ENCODE measurements around the gene SLC7A8.
A peak's percentile ranks its signal among the peaks of the same experiment; 100 is the strongest.

SLC7A8 gene

DNA sequence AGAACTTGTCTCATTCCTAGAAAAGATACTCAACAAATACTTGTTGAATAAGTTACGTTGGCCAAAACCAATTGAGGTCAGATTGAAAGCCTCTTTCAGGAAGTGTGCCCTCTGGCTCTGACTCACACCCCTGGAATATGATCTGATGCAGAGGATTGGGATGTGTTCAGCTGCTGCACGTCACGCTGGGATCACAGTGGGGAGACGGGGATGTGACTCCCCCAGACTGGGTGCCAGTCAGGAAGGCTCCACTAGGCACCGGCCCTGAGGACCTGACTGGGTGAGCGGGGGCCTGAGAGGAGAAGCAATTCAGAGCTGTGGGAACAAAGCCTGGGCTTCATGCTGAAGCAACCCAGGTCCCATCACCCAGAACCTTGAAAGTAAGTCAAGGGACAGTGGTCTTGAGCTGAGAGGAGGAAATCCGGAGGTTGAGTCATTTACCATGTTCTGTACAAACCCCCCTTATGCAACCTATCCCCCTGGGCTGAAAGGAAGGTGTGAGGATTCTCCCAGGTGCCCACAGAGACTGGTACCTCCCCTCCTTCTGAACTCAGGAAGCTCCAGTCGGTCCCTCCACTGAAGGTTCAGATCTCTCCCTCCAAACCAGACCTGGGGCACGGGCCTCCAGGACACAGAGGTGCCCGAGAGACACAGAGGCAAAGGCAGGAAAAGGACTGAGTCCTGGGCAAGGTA lies 68.3 kb downstream of the SLC7A8 start:
- Histone ChIP-seq H2BK15ac (ENCODE audit: low read length) (no peak overlapping the region), H3K36me3 (replicated peaks in 1 of 2; ENCODE audit: control insufficient read depth in 2 of 2, insufficient read depth in 2 of 2, low read length in 2 of 2) (no peaks in the 10 kb centered on the region), H4K91ac (ENCODE audit: low read depth, low read length, poor library complexity) (no peak overlapping the region), H3K27me3 (ENCODE audit: control insufficient read depth in 3 of 3, insufficient read depth in 3 of 3, low read depth in 1 of 3, low read length in 3 of 3) (peaks cover 0 to 12% (median 0%) of the 10 kb centered on the region in 3 experiments), H3K4me1 (ENCODE audit: control insufficient read depth in 2 of 2, insufficient read depth in 1 of 2, low read depth in 1 of 2, low read length in 2 of 2) (peaks cover 9 to 18% of the 10 kb centered on the region in 2 donors), H3K4me3 (ENCODE audit: low read length in 2 of 2) (no peak overlapping the region), H3K23ac (ENCODE audit: low read depth, low read length, poor library complexity) (no peak overlapping the region), H2BK5ac (ENCODE audit: low read length) (no peak overlapping the region), H3K79me1 (ENCODE audit: low read depth, low read length) (no peaks in the 10 kb centered on the region), H3K18ac (ENCODE audit: low read length) (no peak overlapping the region), H3K4me2 (ENCODE audit: insufficient read depth, low read length, poor library complexity, severe bottlenecking) (no peak overlapping the region), H2BK12ac (ENCODE audit: low read length) (no peak overlapping the region), H3K14ac (ENCODE audit: low read length) (no peak overlapping the region), H3K27ac (replicated peaks; ENCODE audit: low read length) (no peak overlapping the region), H2AFZ (ENCODE audit: low read length) (no peak overlapping the region), H3K9ac (ENCODE audit: low read depth, low read length, poor library complexity) (no peak overlapping the region), H3K9me3 (replicated peaks in 1 of 2; ENCODE audit: control insufficient read depth in 2 of 2, insufficient read depth in 1 of 2, low read depth in 1 of 2, low read length in 2 of 2) (no peaks in the 10 kb centered on the region), H4K8ac (ENCODE audit: low read depth, low read length) (no peak overlapping the region), H2AK5ac (ENCODE audit: low read depth, low read length) (no peak overlapping the region), H2BK120ac (ENCODE audit: low read depth, low read length) (no peak overlapping the region), H3K4ac (ENCODE audit: low read length) (no peak overlapping the region)
- no CpG with 5 or more reads among the region's 10 CpGs for whole genome bisulfite sequencing, 2 donors (ENCODE audit: extremely low coverage in 2 of 2, insufficient read length in 2 of 2, insufficient replicate concordance in 1 of 2)
- DNase-seq (ENCODE audit: low spot score), result no peak

- Histone ChIP-seq H2AK5ac (ENCODE audit: low read depth, low read length) (no peak overlapping the region), H3K79me1 (ENCODE audit: low read depth, low read length) (no peaks in the 10 kb centered on the region), H2BK120ac (ENCODE audit: low read depth, low read length) (no peak overlapping the region), H3K23ac (ENCODE audit: low read depth, low read length, poor library complexity) (no peak overlapping the region), H2BK5ac (ENCODE audit: low read length) (no peak overlapping the region), H3K4me2 (ENCODE audit: insufficient read depth, low read length, poor library complexity, severe bottlenecking) (no peak overlapping the region), H3K36me3 (replicated peaks in 1 of 2; ENCODE audit: control insufficient read depth in 2 of 2, insufficient read depth in 2 of 2, low read length in 2 of 2) (no peaks in the 10 kb centered on the region), H2BK15ac (ENCODE audit: low read length) (no peak overlapping the region), H4K8ac (ENCODE audit: low read depth, low read length) (no peak overlapping the region), H4K91ac (ENCODE audit: low read depth, low read length, poor library complexity) (no peak overlapping the region), H3K4ac (ENCODE audit: low read length) (no peak overlapping the region), H3K27me3 (ENCODE audit: control insufficient read depth in 3 of 3, insufficient read depth in 3 of 3, low read depth in 1 of 3, low read length in 3 of 3) (peaks cover 0 to 12% (median 0%) of the 10 kb centered on the region in 3 experiments), H3K4me1 (ENCODE audit: control insufficient read depth in 2 of 2, insufficient read depth in 1 of 2, low read depth in 1 of 2, low read length in 2 of 2) (peaks cover 9 to 14% of the 10 kb centered on the region in 2 donors), H3K4me3 (ENCODE audit: low read length in 2 of 2) (no peak overlapping the region), H3K9ac (ENCODE audit: low read depth, low read length, poor library complexity) (no peak overlapping the region), H3K18ac (ENCODE audit: low read length) (no peak overlapping the region), H3K9me3 (replicated peaks in 1 of 2; ENCODE audit: control insufficient read depth in 2 of 2, insufficient read depth in 1 of 2, low read depth in 1 of 2, low read length in 2 of 2) (no peaks in the 10 kb centered on the region), H2BK12ac (ENCODE audit: low read length) (no peak overlapping the region), H2AFZ (ENCODE audit: low read length) (no peak overlapping the region), H3K27ac (replicated peaks; ENCODE audit: low read length) (no peak overlapping the region), H3K14ac (ENCODE audit: low read length) (no peak overlapping the region)
- no CpG with 5 or more reads among the region's 4 CpGs for WGBS, 2 donors (ENCODE audit: extremely low coverage in 2 of 2, insufficient read length in 2 of 2, insufficient replicate concordance in 1 of 2)
- DNase-seq (ENCODE audit: low spot score), result no peak
Observed at GRCh38 chr14:23114669-23115038, 68.8 kb downstream of the SLC7A8 start.

DNA sequence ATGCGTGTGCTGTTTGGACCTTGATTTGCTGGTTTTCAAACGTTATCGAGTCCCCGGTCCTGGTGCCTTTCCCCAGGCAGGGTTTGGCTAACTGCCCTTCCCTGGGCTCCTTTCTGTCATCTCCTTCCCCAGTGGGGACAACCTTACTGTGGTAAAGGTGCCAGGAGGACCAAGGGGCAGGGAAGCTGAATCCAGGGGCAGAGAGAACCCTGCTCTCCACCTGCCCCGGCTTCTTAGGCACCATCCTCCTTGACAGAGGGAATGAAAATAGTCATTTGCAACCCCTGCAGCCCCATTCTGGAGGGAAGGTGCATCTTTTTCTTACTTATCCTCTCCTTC lies 69.4 kb downstream of the SLC7A8 start:
- no peak overlapping the region for H4K91ac ChIP-seq (ENCODE audit: low read depth, low read length, poor library complexity)
- H3K27me3 ChIP-seq (ENCODE audit: control insufficient read depth in 3 of 3, insufficient read depth in 3 of 3, low read depth in 1 of 3, low read length in 3 of 3), result peaks cover 0 to 12% (median 0%) of the 10 kb centered on the region in 3 experiments
- no peak overlapping the region for H4K8ac ChIP-seq (ENCODE audit: low read depth, low read length)
- H3K79me1 ChIP-seq (ENCODE audit: low read depth, low read length), result no peaks in the 10 kb centered on the region
- DNase-seq (ENCODE audit: low spot score), result no peak
- no peaks in the 10 kb centered on the region for H3K9me3 ChIP-seq (replicated peaks in 1 of 2; ENCODE audit: control insufficient read depth in 2 of 2, insufficient read depth in 1 of 2, low read depth in 1 of 2, low read length in 2 of 2)
- peaks cover 9 to 11% of the 10 kb centered on the region in 2 donors for H3K4me1 ChIP-seq (ENCODE audit: control insufficient read depth in 2 of 2, insufficient read depth in 1 of 2, low read depth in 1 of 2, low read length in 2 of 2)
- H3K4me2 ChIP-seq (ENCODE audit: insufficient read depth, low read length, poor library complexity, severe bottlenecking), result no peak overlapping the region
- H2AFZ ChIP-seq (ENCODE audit: low read length), result peak overlapping the region; percentile 65
- H2BK120ac ChIP-seq (ENCODE audit: low read depth, low read length), result peak overlapping the region; percentile 24
- peak overlapping the region; percentile 91 for H2BK15ac ChIP-seq (ENCODE audit: low read length)
- H2BK5ac ChIP-seq (ENCODE audit: low read length), result no peak overlapping the region
- peak overlapping the region; percentile 79 for H3K14ac ChIP-seq (ENCODE audit: low read length)
- H3K36me3 ChIP-seq (replicated peaks in 1 of 2; ENCODE audit: control insufficient read depth in 2 of 2, insufficient read depth in 2 of 2, low read length in 2 of 2), result no peaks in the 10 kb centered on the region
- WGBS, 2 donors (ENCODE audit: extremely low coverage in 2 of 2, insufficient read length in 2 of 2, insufficient replicate concordance in 1 of 2), result no CpG with 5 or more reads among the region's 5 CpGs
- peak overlapping the region; percentile 56 for H2AK5ac ChIP-seq (ENCODE audit: low read depth, low read length)
- no peak overlapping the region for H3K4ac ChIP-seq (ENCODE audit: low read length)
- peak overlapping the region; percentile 74 for H3K18ac ChIP-seq (ENCODE audit: low read length)
- no peak overlapping the region for H2BK12ac ChIP-seq (ENCODE audit: low read length)
- H3K9ac ChIP-seq (ENCODE audit: low read depth, low read length, poor library complexity), result no peak overlapping the region
- no peak overlapping the region for H3K27ac ChIP-seq (replicated peaks; ENCODE audit: low read length)
- H3K4me3 ChIP-seq (ENCODE audit: low read length in 2 of 2), result no peak overlapping the region
- no peak overlapping the region for H3K23ac ChIP-seq (ENCODE audit: low read depth, low read length, poor library complexity)

GRCh38 chr14:23113431-23114119 lies 69.9 kb downstream of the SLC7A8 start:
- Histone ChIP-seq H3K36me3 (replicated peaks in 1 of 2; ENCODE audit: control insufficient read depth in 2 of 2, insufficient read depth in 2 of 2, low read length in 2 of 2) (no peaks in the 10 kb centered on the region), H3K4me3 (ENCODE audit: low read length in 2 of 2) (no peak overlapping the region), H3K79me1 (ENCODE audit: low read depth, low read length) (no peaks in the 10 kb centered on the region), H2BK120ac (ENCODE audit: low read depth, low read length) (peak overlapping the region; percentile 24), H3K18ac (ENCODE audit: low read length) (peak overlapping the region; percentile 90), H3K4me1 (ENCODE audit: control insufficient read depth in 2 of 2, insufficient read depth in 1 of 2, low read depth in 1 of 2, low read length in 2 of 2) (peaks cover 9 to 10% of the 10 kb centered on the region in 2 donors), H3K27me3 (ENCODE audit: control insufficient read depth in 3 of 3, insufficient read depth in 3 of 3, low read depth in 1 of 3, low read length in 3 of 3) (peaks cover 0 to 12% (median 0%) of the 10 kb centered on the region in 3 experiments), H3K9me3 (replicated peaks in 1 of 2; ENCODE audit: control insufficient read depth in 2 of 2, insufficient read depth in 1 of 2, low read depth in 1 of 2, low read length in 2 of 2) (peaks cover 0 to 2% of the 10 kb centered on the region in 2 donors), H2AK5ac (ENCODE audit: low read depth, low read length) (peak overlapping the region; percentile 56), H2BK12ac (ENCODE audit: low read length) (peak overlapping the region; percentile 82), H3K23ac (ENCODE audit: low read depth, low read length, poor library complexity) (no peak overlapping the region), H3K14ac (ENCODE audit: low read length) (peak overlapping the region; percentile 79), H3K4me2 (ENCODE audit: insufficient read depth, low read length, poor library complexity, severe bottlenecking) (no peak overlapping the region), H3K9ac (ENCODE audit: low read depth, low read length, poor library complexity) (no peak overlapping the region), H4K8ac (ENCODE audit: low read depth, low read length) (no peak overlapping the region), H2BK5ac (ENCODE audit: low read length) (no peak overlapping the region), H2BK15ac (ENCODE audit: low read length) (peak overlapping the region; percentile 91), H3K4ac (ENCODE audit: low read length) (no peak overlapping the region), H3K27ac (replicated peaks; ENCODE audit: low read length) (no peak overlapping the region), H2AFZ (ENCODE audit: low read length) (peak overlapping the region; percentile 65), H4K91ac (ENCODE audit: low read depth, low read length, poor library complexity) (no peak overlapping the region)
- WGBS, 2 donors (ENCODE audit: extremely low coverage in 2 of 2, insufficient read length in 2 of 2, insufficient replicate concordance in 1 of 2), result no CpG with 5 or more reads among the region's 10 CpGs
- no peak for DNase-seq (ENCODE audit: low spot score)

All from neuronal stem cell (in vitro differentiated cells).